OCI-M2 (cell line): ENCODE data around the gene SLC12A7.

Experiments used
- DNase-seq: peaks from one replicate; lab custom pipeline; 2025; ENCODE audit not compliant: unreplicated experiment; lab: John Stamatoyannopoulos, UW

SLC12A7 gene

GRCh38 chr5:1141834-1142233, 30.0 kb upstream of the SLC12A7 start:
- no peak for DNase-seq

GRCh38 chr5:1140818-1141189, 28.9 kb upstream of the SLC12A7 start:
- DNase-seq = no peak

- DNase-seq = no peak
Measured at GRCh38 chr5:1140171-1140817, 28.4 kb upstream of the SLC12A7 start.

- no peak for DNase-seq
Measured at GRCh38 chr5:1139331-1140170, 27.7 kb upstream of the SLC12A7 start.

GRCh38 chr5:1138445-1139245, 26.8 kb upstream of the SLC12A7 start:
- no peak for DNase-seq

GRCh38 chr5:1137567-1138444, 25.9 kb upstream of the SLC12A7 start:
- DNase-seq = no peak

GRCh38 chr5:1136814-1137213, 25.0 kb upstream of the SLC12A7 start:
- no peak for DNase-seq

GRCh38 chr5:1135696-1136525, 24.0 kb upstream of the SLC12A7 start:
- DNase-seq = no peak

GRCh38 chr5:1134478-1134877, 22.6 kb upstream of the SLC12A7 start:
- no peak for DNase-seq

- no peak for DNase-seq
Measured at GRCh38 chr5:1133510-1134201, 21.8 kb upstream of the SLC12A7 start.

- no peak for DNase-seq
Measured at GRCh38 chr5:1133108-1133507, 21.2 kb upstream of the SLC12A7 start.

- DNase-seq = no peak
Measured at GRCh38 chr5:1132570-1132969, 20.7 kb upstream of the SLC12A7 start.

GRCh38 chr5:1131726-1132125, 19.9 kb upstream of the SLC12A7 start:
- DNase-seq = no peak

GRCh38 chr5:1131191-1131621, 19.3 kb upstream of the SLC12A7 start:
- no peak for DNase-seq

- DNase-seq = no peak
Measured at GRCh38 chr5:1130218-1130946, 18.5 kb upstream of the SLC12A7 start.

- DNase-seq = no peak
Measured at GRCh38 chr5:1129711-1130055, 17.8 kb upstream of the SLC12A7 start.

- no peak for DNase-seq
Measured at GRCh38 chr5:1128977-1129710, 17.3 kb upstream of the SLC12A7 start.
